ENCODE data around the gene LUC7L. TPM values are rescaled to one million over a fixed set of nuclear protein-coding genes. Genes with fewer than 3 reads are reported as not detected.

LUC7L gene
- total and polyA plus RNA-seq, 3 donors from 2014 or later: 81.1 to 192 (median 145) TPM

DNA sequence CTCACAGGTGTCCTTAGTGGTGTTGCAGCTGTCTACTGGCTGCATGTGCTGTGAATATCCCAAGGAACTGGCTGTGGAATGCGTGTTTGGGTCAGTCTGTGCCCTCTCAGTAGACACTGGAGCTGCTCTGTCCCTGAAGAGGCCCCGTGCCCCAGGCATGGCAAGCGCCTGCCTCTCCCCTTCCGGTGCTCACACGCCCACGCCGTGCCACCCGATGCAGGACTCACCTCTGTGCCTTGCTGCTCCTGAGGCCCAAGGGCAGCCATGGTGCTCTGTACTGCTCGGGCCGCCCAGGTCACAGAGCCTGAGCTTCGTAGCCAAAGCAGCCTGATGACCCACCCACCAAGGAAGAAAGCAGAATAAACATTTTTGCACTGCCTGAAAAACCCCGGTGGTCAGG lies 36.5 kb upstream of the LUC7L start:
- H3K27me3 ChIP-seq: no peaks in the 10 kb centered on the region
- peaks cover 16% of the 10 kb centered on the region for H3K4me1 ChIP-seq
- H3K9me3 ChIP-seq: no peaks in the 10 kb centered on the region
- no peaks in the 10 kb centered on the region for H3K36me3 ChIP-seq (ENCODE audit: low read depth, missing control alignments)
- peak overlapping the region; percentile 15 to 33 for H3K27ac ChIP-seq
- H3K4me3 ChIP-seq: no peak overlapping the region
- intact Hi-C loops (cut with DNase I; ENCODE audit: low total_unique reads): no loop called here
- TF ChIP-seq POLR2A (IDR thresholded peaks at IDR 0.05): no peak
- TF ChIP-seq, protein P1, sequence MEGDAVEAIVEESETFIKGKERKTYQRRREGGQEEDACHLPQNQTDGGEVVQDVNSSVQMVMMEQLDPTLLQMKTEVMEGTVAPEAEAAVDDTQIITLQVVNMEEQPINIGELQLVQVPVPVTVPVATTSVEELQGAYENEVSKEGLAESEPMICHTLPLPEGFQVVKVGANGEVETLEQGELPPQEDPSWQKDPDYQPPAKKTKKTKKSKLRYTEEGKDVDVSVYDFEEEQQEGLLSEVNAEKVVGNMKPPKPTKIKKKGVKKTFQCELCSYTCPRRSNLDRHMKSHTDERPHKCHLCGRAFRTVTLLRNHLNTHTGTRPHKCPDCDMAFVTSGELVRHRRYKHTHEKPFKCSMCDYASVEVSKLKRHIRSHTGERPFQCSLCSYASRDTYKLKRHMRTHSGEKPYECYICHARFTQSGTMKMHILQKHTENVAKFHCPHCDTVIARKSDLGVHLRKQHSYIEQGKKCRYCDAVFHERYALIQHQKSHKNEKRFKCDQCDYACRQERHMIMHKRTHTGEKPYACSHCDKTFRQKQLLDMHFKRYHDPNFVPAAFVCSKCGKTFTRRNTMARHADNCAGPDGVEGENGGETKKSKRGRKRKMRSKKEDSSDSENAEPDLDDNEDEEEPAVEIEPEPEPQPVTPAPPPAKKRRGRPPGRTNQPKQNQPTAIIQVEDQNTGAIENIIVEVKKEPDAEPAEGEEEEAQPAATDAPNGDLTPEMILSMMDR (IDR thresholded peaks at IDR 0.05): no peak
- WGBS, 2 donors: 37 to 57% methylated on average over 6 to 12 of the region's 12 CpGs
- peak; percentile 61 for DNase-seq

DNA sequence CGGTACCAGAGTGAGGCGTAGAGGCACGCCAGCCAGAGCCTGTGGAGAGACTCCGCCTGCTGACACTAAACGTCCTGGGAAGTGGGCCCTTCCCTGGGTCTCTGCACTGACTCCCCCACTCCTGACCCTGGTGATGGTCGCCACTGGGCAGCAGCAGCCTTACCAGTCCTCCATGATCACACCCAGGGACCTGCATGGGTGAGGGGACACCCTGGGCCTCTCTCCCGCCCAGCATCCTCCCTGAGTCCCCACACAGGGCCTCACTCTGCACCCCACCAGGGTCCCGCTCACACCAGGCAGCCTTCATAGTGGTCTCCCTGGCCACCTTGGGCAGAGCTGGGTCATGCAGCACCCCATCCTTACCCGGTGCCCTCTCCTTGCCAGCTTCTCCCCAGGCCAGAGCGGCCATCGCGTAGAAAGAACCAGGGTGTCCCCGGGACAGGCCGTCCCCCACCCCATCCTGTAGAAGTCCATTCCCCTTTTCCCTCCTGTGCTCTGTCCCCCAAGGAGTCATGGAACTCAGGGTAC lies 35.8 kb upstream of the LUC7L start:
- Histone ChIP-seq H3K9me3 (no peaks in the 10 kb centered on the region), H3K4me3 (no peak overlapping the region), H3K27me3 (no peaks in the 10 kb centered on the region), H3K4me1 (peaks cover 16% of the 10 kb centered on the region), H3K36me3 (ENCODE audit: low read depth, missing control alignments) (no peaks in the 10 kb centered on the region), H3K27ac (peak overlapping the region; percentile 15 to 33)
- DNase-seq: no peak
- no peak for TF ChIP-seq POLR2A (IDR thresholded peaks at IDR 0.05)
- TF ChIP-seq, protein P1 (IDR thresholded peaks at IDR 0.05): no peak
- intact Hi-C loops (cut with DNase I; ENCODE audit: low total_unique reads): no loop called here
- WGBS, 2 donors: 90 to 92% methylated on average over 7 to 13 of the region's 14 CpGs

DNA sequence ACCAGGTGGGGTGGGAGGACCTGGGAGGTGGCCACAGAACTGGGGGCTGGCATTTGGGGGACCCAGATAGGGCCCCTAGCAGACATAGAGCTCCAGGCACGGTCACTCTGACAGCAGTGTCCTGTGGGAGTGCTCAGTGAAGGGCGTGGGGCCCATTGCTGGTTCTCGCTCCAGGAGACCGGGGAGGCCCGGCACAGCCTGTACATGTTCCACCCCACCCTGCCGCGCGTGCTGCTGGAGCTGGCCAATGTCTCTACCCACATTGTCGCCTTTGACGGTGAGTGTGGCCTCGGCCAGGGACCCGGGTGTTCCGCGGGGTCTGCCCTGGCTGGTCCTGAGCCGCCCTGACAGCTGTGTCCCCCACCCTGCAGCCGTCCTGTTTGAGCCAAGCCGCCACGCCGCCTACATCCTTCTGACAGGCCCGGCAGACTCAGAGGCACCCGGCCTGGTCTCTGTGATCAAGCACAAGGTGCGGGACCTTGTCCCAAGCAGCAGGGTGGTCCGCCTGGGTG lies 35.2 kb upstream of the LUC7L start:
- peaks cover 16% of the 10 kb centered on the region for H3K4me1 ChIP-seq
- H3K9me3 ChIP-seq: no peaks in the 10 kb centered on the region
- TF ChIP-seq POLR2A (IDR thresholded peaks at IDR 0.05): no peak
- TF ChIP-seq, protein P1 (IDR thresholded peaks at IDR 0.05): no peak
- no peak overlapping the region for H3K27ac ChIP-seq
- no peaks in the 10 kb centered on the region for H3K36me3 ChIP-seq (ENCODE audit: low read depth, missing control alignments)
- no peaks in the 10 kb centered on the region for H3K27me3 ChIP-seq
- peak; percentile 34 for DNase-seq
- WGBS, 2 donors: 44 to 90% methylated on average over 10 to 14 of the region's 23 CpGs
- intact Hi-C loops (cut with DNase I; ENCODE audit: low total_unique reads): no loop called here
- no peak overlapping the region for H3K4me3 ChIP-seq

DNA sequence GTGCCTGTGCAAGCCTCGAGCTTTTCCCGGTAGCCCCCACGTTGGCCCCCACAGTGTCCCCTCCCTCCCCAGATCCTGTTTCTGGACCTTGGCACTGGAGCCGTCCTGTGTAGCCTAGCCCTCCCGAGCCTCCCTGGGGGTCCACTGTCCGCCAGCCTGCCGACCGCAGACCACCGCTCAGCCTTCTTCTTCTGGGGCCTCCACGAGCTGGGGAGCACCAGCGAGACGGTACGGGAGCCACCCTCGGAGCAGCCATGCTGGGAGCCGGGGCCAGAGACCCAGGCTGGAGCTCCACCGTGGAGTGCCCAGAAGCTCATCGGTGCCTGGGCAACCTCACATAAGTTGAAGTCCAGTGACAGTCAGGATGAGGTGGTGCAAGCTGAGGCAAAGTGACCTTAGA lies 34.7 kb upstream of the LUC7L start:
- TF ChIP-seq POLR2A (IDR thresholded peaks at IDR 0.05): no peak
- TF ChIP-seq, protein P1 (IDR thresholded peaks at IDR 0.05): no peak
- H3K27me3 ChIP-seq: no peaks in the 10 kb centered on the region
- H3K4me1 ChIP-seq: peaks cover 16% of the 10 kb centered on the region
- no peak overlapping the region for H3K4me3 ChIP-seq
- H3K36me3 ChIP-seq (ENCODE audit: low read depth, missing control alignments): no peaks in the 10 kb centered on the region
- no peak overlapping the region for H3K27ac ChIP-seq
- intact Hi-C loops (cut with DNase I; ENCODE audit: low total_unique reads): no loop called here
- DNase-seq: no peak
- 96 to 99% methylated on average over 15 to 17 of the region's 17 CpGs for WGBS, 2 donors
- no peaks in the 10 kb centered on the region for H3K9me3 ChIP-seq

DNA sequence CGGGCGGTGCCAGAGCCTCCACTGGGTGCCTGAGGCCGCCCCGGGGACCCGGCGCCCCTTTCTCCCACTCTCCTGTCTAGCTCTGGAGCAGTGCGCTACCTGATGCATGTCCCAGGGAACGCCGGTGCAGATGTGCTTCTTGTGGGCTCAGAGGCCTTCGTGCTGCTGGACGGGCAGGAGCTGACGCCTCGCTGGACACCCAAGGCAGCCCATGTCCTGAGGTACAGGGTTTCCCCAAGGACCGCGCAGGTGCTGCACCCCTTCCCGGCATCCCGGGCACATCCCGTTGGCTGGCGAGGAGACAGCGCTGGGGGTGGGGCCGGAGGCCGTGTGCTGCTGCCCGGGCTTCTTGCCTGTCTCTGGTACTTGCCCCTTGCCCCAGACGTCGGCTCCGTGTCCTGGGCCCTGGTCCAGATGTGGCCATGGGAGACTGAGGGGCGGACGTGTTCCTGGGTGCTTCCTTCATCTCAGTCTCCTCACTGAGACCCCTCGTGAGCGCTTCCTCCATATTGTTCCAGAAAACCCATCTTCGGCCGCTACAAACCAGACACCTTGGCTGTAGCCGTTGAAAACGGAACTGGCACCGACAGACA lies 34.0 kb upstream of the LUC7L start:
- Histone ChIP-seq H3K4me1 (peaks cover 16% of the 10 kb centered on the region), H3K36me3 (ENCODE audit: low read depth, missing control alignments) (no peaks in the 10 kb centered on the region), H3K4me3 (no peak overlapping the region), H3K9me3 (no peaks in the 10 kb centered on the region), H3K27ac (no peak overlapping the region), H3K27me3 (no peaks in the 10 kb centered on the region)
- 93 to 96% methylated on average over 13 to 32 of the region's 35 CpGs for WGBS, 2 donors
- TF ChIP-seq, protein P1 (IDR thresholded peaks at IDR 0.05): no peak
- no peak for TF ChIP-seq POLR2A (IDR thresholded peaks at IDR 0.05)
- intact Hi-C loops (cut with DNase I; ENCODE audit: low total_unique reads): no loop called here
- no peak for DNase-seq

Data from testis (tissue), 3 donors.